ENCODE data around the gene C3.

The C3 gene

DNA sequence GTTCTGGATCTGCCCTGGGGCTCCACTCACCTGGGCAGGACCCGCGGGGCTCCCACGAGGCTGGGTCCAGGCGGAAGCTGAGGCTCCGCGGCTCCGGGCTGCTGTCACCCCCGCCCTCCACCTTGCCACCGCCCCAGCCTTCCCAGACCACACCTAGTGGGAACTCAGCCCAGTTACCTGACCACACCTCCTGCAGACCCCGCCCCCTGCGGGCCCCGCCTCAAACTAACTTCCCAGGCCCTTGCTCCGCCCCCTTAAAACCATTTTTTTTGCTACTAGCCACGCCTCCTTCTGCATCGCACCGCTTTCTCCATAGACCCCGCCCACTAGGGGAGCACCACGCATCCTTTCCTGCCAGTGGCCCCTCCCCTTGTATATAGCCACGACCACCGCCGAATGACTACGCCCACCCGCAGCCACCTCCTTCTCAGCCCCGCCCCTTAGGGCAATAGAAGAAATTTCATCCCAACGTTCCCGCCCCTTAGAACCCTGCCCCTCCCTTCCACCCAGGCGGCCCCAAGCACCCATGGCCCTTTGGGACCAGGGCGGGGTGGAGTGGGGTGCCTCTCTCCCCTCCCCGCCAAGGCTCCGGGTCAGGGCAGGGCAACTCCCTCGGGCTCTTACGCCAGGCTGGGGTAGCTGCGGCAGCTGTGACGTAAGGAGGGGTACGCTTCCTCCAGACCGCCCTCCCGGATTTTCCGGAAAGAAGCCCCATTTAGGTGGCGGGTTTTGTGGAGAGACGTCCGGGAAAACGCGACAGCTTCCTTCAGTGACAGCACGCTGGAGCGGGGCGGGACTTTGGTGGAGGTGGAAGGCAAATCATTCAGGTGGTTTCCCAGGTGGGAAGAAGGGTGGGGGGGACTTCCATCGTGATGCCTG, 47.1 kb upstream of the C3 start, which contains the start of gene SH2D3A:
Gene SH2D3A, minus strand, starts transcription at position 79 of the 879 bp plus-strand sequence. CDS start 3,687 bp downstream, outside the sequence.
- peak within 1 kb of the TSS; percentile 95 for H2AFZ ChIP-seq (ENCODE audit: low read length)
- H3K9me3 ChIP-seq (ENCODE audit: insufficient read depth, low read depth, low read length), result no peaks in the 10 kb centered on the region
- TF ChIP-seq EZH2phosphoT487 (IDR thresholded peaks at IDR 0.05; ENCODE audit: borderline replicate concordance), result no peak
- TF ChIP-seq, protein P1, sequence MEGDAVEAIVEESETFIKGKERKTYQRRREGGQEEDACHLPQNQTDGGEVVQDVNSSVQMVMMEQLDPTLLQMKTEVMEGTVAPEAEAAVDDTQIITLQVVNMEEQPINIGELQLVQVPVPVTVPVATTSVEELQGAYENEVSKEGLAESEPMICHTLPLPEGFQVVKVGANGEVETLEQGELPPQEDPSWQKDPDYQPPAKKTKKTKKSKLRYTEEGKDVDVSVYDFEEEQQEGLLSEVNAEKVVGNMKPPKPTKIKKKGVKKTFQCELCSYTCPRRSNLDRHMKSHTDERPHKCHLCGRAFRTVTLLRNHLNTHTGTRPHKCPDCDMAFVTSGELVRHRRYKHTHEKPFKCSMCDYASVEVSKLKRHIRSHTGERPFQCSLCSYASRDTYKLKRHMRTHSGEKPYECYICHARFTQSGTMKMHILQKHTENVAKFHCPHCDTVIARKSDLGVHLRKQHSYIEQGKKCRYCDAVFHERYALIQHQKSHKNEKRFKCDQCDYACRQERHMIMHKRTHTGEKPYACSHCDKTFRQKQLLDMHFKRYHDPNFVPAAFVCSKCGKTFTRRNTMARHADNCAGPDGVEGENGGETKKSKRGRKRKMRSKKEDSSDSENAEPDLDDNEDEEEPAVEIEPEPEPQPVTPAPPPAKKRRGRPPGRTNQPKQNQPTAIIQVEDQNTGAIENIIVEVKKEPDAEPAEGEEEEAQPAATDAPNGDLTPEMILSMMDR (conservative IDR thresholded peaks at IDR 0.05; ENCODE audit: low read length), result no peak
- peak within 1 kb of the TSS; percentile 82 for H3K4me3 ChIP-seq (ENCODE audit: low read length, poor library complexity, severe bottlenecking)
- H3K79me2 ChIP-seq (ENCODE audit: insufficient read depth, low read length), result no peaks in the 10 kb centered on the region
- peak within 1 kb of the TSS; percentile 63 for H3K9ac ChIP-seq (ENCODE audit: low read depth, low read length, poor library complexity, severe bottlenecking)
- H3F3A ChIP-seq (ENCODE audit: low read depth), result peaks cover 7% of the 10 kb centered on the region; the same call in 1 of the 2 replicates
- peaks cover 13% of the 10 kb centered on the region for H3K4me1 ChIP-seq (ENCODE audit: insufficient read depth, low read length, poor library complexity, severe bottlenecking)
- H3K36me3 ChIP-seq (ENCODE audit: insufficient read depth, low read length), result no peaks in the 10 kb centered on the region
- H3K4me2 ChIP-seq (ENCODE audit: low read depth, low read length, poor library complexity, severe bottlenecking), result peak within 1 kb of the TSS; percentile 92
- H3K9me2 ChIP-seq (replicated peaks; ENCODE audit: low read depth, low read length), result no peaks in the 10 kb centered on the region
- no peaks in the 10 kb centered on the region for H4K20me1 ChIP-seq (ENCODE audit: insufficient read depth, low read length, poor library complexity, severe bottlenecking)
- no peaks in the 10 kb centered on the region for H3K27me3 ChIP-seq (ENCODE audit: insufficient read depth, low read length, poor library complexity, severe bottlenecking)

DNA sequence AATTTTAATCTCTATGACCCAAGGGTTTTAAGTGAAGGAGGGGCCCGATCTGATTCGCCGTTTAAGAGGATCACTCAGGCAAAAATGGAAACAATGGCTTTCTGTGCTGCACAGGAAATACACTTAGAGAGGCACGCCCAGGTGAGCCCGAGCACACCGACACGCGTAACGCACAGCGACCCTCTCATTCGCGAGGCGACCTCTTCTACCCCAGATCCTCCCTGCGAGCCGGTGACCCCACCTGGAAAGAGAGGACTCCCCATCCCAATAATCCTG, 46.6 kb upstream of the C3 start:
- Histone ChIP-seq H3K4me1 (ENCODE audit: insufficient read depth, low read length, poor library complexity, severe bottlenecking) (peaks cover 13% of the 10 kb centered on the region), H3K9ac (ENCODE audit: low read depth, low read length, poor library complexity, severe bottlenecking) (peak overlapping the region; percentile 63), H3K79me2 (ENCODE audit: insufficient read depth, low read length) (no peaks in the 10 kb centered on the region), H3K27me3 (ENCODE audit: insufficient read depth, low read length, poor library complexity, severe bottlenecking) (no peaks in the 10 kb centered on the region), H3K4me3 (ENCODE audit: low read length, poor library complexity, severe bottlenecking) (peak overlapping the region; percentile 82), H3K4me2 (ENCODE audit: low read depth, low read length, poor library complexity, severe bottlenecking) (peak overlapping the region; percentile 92), H3K36me3 (ENCODE audit: insufficient read depth, low read length) (no peaks in the 10 kb centered on the region), H2AFZ (ENCODE audit: low read length) (peak overlapping the region; percentile 95), H3K9me3 (ENCODE audit: insufficient read depth, low read depth, low read length) (no peaks in the 10 kb centered on the region), H3K9me2 (replicated peaks; ENCODE audit: low read depth, low read length) (no peaks in the 10 kb centered on the region), H4K20me1 (ENCODE audit: insufficient read depth, low read length, poor library complexity, severe bottlenecking) (no peaks in the 10 kb centered on the region), H3F3A (ENCODE audit: low read depth) (peaks cover 7% of the 10 kb centered on the region; the same call in 1 of the 2 replicates)
- TF ChIP-seq EZH2phosphoT487 (IDR thresholded peaks at IDR 0.05; ENCODE audit: borderline replicate concordance), result no peak
- TF ChIP-seq, protein P1 (conservative IDR thresholded peaks at IDR 0.05; ENCODE audit: low read length), result no peak

DNA sequence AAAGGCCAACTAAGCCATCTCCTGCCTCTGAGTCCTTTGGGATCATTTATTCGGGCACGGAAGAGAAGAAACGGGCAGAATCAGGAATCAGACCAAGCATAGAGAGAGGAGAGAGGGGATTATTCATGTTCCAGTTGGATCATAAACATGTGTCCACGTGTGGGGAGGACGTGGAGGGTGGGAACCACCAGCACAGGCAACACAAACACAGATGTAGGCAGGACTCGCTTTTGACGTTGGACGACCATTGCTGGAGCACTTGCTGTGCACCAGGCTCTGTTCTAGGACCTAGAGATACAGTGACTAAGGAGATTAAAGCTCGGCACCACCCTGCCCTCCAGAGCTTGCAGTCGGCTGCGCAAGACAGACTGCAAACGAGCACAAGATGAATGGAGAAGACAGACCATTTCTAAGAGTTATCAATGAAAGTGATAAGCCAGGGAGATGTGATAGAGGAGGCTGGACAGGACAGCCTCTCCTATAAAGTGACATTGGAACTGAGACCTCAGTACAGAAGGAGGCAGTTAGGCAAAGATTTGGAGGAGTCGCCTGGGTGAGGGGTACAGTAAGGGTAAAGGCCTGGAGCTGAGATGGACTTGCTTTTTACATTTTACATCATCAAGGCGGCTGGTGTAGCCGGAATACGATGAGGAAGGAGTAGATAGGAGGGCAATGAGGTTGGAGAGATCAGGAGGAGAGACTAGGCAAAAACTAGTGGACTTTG, 46.1 kb upstream of the C3 start:
- Histone ChIP-seq H3K4me2 (ENCODE audit: low read depth, low read length, poor library complexity, severe bottlenecking) (peak overlapping the region; percentile 92), H4K20me1 (ENCODE audit: insufficient read depth, low read length, poor library complexity, severe bottlenecking) (no peaks in the 10 kb centered on the region), H3K4me3 (ENCODE audit: low read length, poor library complexity, severe bottlenecking) (peak overlapping the region; percentile 82), H3K79me2 (ENCODE audit: insufficient read depth, low read length) (no peaks in the 10 kb centered on the region), H3K9me3 (ENCODE audit: insufficient read depth, low read depth, low read length) (no peaks in the 10 kb centered on the region), H3K36me3 (ENCODE audit: insufficient read depth, low read length) (no peaks in the 10 kb centered on the region), H3K4me1 (ENCODE audit: insufficient read depth, low read length, poor library complexity, severe bottlenecking) (peaks cover 13% of the 10 kb centered on the region), H3F3A (ENCODE audit: low read depth) (peaks cover 7% of the 10 kb centered on the region; the same call in 1 of the 2 replicates), H2AFZ (ENCODE audit: low read length) (peak overlapping the region; percentile 95), H3K27me3 (ENCODE audit: insufficient read depth, low read length, poor library complexity, severe bottlenecking) (no peaks in the 10 kb centered on the region), H3K9ac (ENCODE audit: low read depth, low read length, poor library complexity, severe bottlenecking) (peak overlapping the region; percentile 63), H3K9me2 (replicated peaks; ENCODE audit: low read depth, low read length) (no peaks in the 10 kb centered on the region)
- TF ChIP-seq EZH2phosphoT487 (IDR thresholded peaks at IDR 0.05; ENCODE audit: borderline replicate concordance), result no peak
- TF ChIP-seq, protein P1 (conservative IDR thresholded peaks at IDR 0.05; ENCODE audit: low read length), result no peak

All from Loucy (cell line).